MCF 10A (cell line): Measurements from ENCODE around the gene WDPCP. TPM values are rescaled to one million over a fixed set of nuclear protein-coding genes. Genes with fewer than 3 reads are reported as not detected.
A peak's percentile ranks its signal among the peaks of the same experiment; 100 is the strongest.

ENCODE experiments used
- BruUV-seq: library from RNA; stranded (reverse); fragments of 400-500 nt; replicated peaks from 2 replicates; lab custom pipeline; 2021; lab: Mats Ljungman, UMichigan
- CTCF ChIA-PET: fragments of 300-600 bp; sonication (Branson Sonifier 250); formaldehyde crosslinking; extraction: SDS; loops from one replicate; lab custom pipeline; 2021; ENCODE audit warnings: antibody characterized with exemption, inconsistent platforms; lab: Yijun Ruan, JAX
- POLR2A ChIA-PET: fragments of 300-600, 350-650 bp; sonication (Branson Sonifier 250); formaldehyde crosslinking; extraction: SDS; loops from one replicate; lab custom pipeline; 2020; ENCODE audit warnings: antibody characterized with exemption, inconsistent platforms; lab: Yijun Ruan, JAX
- DNase-seq: peaks from one replicate; pipeline ENCODE4 v3.0.0-alpha.2; 2018; ENCODE audit not compliant: unreplicated experiment
- H3K27ac Mint-ChIP-seq: one replicate; pipeline ENCODE4 v1.8.0; 2022; ENCODE audit warnings: mild to moderate bottlenecking, low read depth, mixed read lengths; ENCODE audit not compliant: unreplicated experiment
- H3K27me3 Mint-ChIP-seq: one replicate; pipeline ENCODE4 v1.8.0; 2022; ENCODE audit warnings: mixed read lengths; ENCODE audit not compliant: insufficient read depth, unreplicated experiment
- H3K36me3 Mint-ChIP-seq: one replicate; pipeline ENCODE4 v1.8.0; 2022; ENCODE audit warnings: mild to moderate bottlenecking, moderate library complexity, mixed read lengths; ENCODE audit not compliant: insufficient read depth, unreplicated experiment
- H3K4me1 Mint-ChIP-seq: one replicate; pipeline ENCODE4 v1.8.0; 2022; ENCODE audit warnings: mixed read lengths; ENCODE audit not compliant: insufficient read depth, unreplicated experiment
- H3K4me3 Mint-ChIP-seq: one replicate; pipeline ENCODE4 v1.8.0; 2022; ENCODE audit warnings: mild to moderate bottlenecking, moderate library complexity, mixed read lengths; ENCODE audit not compliant: unreplicated experiment
- H3K9me3 Mint-ChIP-seq: one replicate; pipeline ENCODE4 v1.8.0; 2022; ENCODE audit warnings: mixed read lengths; ENCODE audit not compliant: unreplicated experiment
- intact Hi-C: fragments of 100-400 bp; cut with micrococcal nuclease; formaldehyde crosslinking; loops from 2 replicates; pipeline ENCODE4 v1.14.1; 2022
- total RNA-seq: library from RNA; stranded (reverse); gene quantifications from 2 replicates; pipeline ENCODE4 v1.2.3, GENCODE V29; 2022
- TF ChIP-seq, protein P1 (sequence below): fragments of 200-600 bp; IDR thresholded peaks from one replicate; pipeline ENCODE4 v1.8.0; 2022; ENCODE audit warnings: antibody characterized with exemption, mild to moderate bottlenecking; ENCODE audit not compliant: unreplicated experiment

WDPCP gene
- total RNA-seq, 1 experiment from 2014 or later = 6.9 TPM

DNA sequence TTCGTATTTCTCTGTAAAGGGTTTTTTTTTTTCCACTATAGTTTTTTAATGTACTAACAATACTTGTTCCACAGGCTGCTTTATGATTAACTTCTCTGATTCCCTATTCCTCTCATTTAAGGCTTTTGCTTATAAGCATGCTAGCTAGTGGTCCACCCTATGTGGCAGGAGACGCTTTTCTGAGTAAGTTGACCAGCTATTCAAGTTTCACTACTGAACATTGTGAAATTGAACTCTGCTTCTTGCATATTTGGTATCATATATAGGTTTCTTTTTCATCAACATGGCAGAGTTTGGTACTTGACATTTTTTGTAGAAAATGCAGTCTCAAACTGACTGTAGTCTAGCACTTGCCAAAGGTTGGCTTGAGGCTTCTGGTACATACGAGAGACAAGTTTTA is 463.4 kb downstream of the WDPCP start:
- BruUV-seq = no TSS peak
- DNase-seq = no peak
- POLR2A ChIA-PET = interaction anchor here (0.7 to 1.0 kb wide), 4 partner anchors 73 to 717 kb away, joined by 3 to 6 read pairs (median 3); partner anchors contain the start of gene UGP2
- Mint-ChIP-seq H3K27ac (no peak overlapping the region), H3K36me3 (no peaks in the 10 kb centered on the region), H3K27me3 (no peaks in the 10 kb centered on the region), H3K4me1 (no peaks in the 10 kb centered on the region), H3K4me3 (no peak overlapping the region), H3K9me3 (no peaks in the 10 kb centered on the region)
- CTCF ChIA-PET = interaction anchor here (0.6 kb wide), 1 partner anchor 11 kb away, joined by 4 read pairs; no protein-coding TSS in a partner anchor
- intact Hi-C loops = no loop called here
- TF ChIP-seq, protein P1, sequence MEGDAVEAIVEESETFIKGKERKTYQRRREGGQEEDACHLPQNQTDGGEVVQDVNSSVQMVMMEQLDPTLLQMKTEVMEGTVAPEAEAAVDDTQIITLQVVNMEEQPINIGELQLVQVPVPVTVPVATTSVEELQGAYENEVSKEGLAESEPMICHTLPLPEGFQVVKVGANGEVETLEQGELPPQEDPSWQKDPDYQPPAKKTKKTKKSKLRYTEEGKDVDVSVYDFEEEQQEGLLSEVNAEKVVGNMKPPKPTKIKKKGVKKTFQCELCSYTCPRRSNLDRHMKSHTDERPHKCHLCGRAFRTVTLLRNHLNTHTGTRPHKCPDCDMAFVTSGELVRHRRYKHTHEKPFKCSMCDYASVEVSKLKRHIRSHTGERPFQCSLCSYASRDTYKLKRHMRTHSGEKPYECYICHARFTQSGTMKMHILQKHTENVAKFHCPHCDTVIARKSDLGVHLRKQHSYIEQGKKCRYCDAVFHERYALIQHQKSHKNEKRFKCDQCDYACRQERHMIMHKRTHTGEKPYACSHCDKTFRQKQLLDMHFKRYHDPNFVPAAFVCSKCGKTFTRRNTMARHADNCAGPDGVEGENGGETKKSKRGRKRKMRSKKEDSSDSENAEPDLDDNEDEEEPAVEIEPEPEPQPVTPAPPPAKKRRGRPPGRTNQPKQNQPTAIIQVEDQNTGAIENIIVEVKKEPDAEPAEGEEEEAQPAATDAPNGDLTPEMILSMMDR = no peak

DNA sequence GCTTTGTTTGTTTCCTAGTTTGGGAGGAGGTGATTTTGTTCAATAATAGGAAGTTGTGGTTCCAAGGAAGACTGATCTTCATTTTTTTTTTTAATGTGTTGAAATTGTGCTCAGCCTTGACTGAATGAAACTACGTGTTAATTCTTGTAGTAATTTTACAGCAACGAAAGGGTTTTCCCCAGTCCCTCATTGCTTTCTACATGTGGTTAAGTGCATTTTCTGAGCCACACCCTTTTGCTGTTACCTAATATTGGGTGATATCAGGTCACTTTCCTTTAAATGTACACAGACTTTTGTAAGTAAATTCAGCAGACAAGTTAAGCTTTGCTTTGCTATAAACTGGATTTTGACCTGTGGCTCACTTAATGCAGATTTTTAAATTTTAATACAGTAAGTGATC is 464.1 kb downstream of the WDPCP start:
- Mint-ChIP-seq H3K4me3 (no peak overlapping the region), H3K4me1 (no peaks in the 10 kb centered on the region), H3K27me3 (no peaks in the 10 kb centered on the region), H3K9me3 (no peaks in the 10 kb centered on the region), H3K36me3 (no peaks in the 10 kb centered on the region), H3K27ac (no peak overlapping the region)
- peak; percentile 63 for DNase-seq
- no TSS peak for BruUV-seq
- POLR2A ChIA-PET = interaction anchor here (0.6 to 1.0 kb wide), 5 partner anchors 43 to 717 kb away, joined by 3 to 6 read pairs (median 3); partner anchors contain the start of gene UGP2
- TF ChIP-seq, protein P1 = no peak
- intact Hi-C loops = no loop called here
- CTCF ChIA-PET = interaction anchor here (0.6 kb wide), 1 partner anchor 12 kb away, joined by 4 read pairs; no protein-coding TSS in a partner anchor

- Mint-ChIP-seq H3K27me3 (no peaks in the 10 kb centered on the region), H3K4me3 (no peak overlapping the region), H3K27ac (no peak overlapping the region), H3K36me3 (no peaks in the 10 kb centered on the region), H3K4me1 (no peaks in the 10 kb centered on the region), H3K9me3 (no peaks in the 10 kb centered on the region)
- ChIA-PET CTCF (interaction anchor here (0.6 kb wide), 1 partner anchor 677 kb away, joined by 4 read pairs; no protein-coding TSS in a partner anchor), POLR2A (no interaction called here)
- BruUV-seq = no TSS peak
- intact Hi-C loops = no loop called here
- DNase-seq = no peak
- TF ChIP-seq, protein P1 = no peak
These were observed 465.4 kb downstream of the WDPCP start for GRCh38 chr2:63122921-63123320.

GRCh38 chr2:63121055-63121834 is 467.0 kb downstream of the WDPCP start:
- Mint-ChIP-seq H3K27ac (no peak overlapping the region), H3K4me1 (no peaks in the 10 kb centered on the region), H3K4me3 (no peak overlapping the region), H3K9me3 (no peaks in the 10 kb centered on the region), H3K36me3 (no peaks in the 10 kb centered on the region), H3K27me3 (no peaks in the 10 kb centered on the region)
- BruUV-seq = no TSS peak
- TF ChIP-seq, protein P1 = no peak
- DNase-seq = no peak
- intact Hi-C loops = no loop called here
- ChIA-PET CTCF (interaction anchor here (0.5 kb wide), 1 partner anchor 365 kb away, joined by 3 read pairs; no protein-coding TSS in a partner anchor), POLR2A (no interaction called here)
